ENCODE measurements around the gene HELZ2. TPM values are rescaled to one million over a fixed set of nuclear protein-coding genes. Genes with fewer than 3 reads are reported as not detected.

HELZ2 gene
- total and polyA plus RNA-seq, 2 donors (not counting 1 experiment from before 2014, with no cell fraction given): 36.3 to 52.6 TPM

DNA sequence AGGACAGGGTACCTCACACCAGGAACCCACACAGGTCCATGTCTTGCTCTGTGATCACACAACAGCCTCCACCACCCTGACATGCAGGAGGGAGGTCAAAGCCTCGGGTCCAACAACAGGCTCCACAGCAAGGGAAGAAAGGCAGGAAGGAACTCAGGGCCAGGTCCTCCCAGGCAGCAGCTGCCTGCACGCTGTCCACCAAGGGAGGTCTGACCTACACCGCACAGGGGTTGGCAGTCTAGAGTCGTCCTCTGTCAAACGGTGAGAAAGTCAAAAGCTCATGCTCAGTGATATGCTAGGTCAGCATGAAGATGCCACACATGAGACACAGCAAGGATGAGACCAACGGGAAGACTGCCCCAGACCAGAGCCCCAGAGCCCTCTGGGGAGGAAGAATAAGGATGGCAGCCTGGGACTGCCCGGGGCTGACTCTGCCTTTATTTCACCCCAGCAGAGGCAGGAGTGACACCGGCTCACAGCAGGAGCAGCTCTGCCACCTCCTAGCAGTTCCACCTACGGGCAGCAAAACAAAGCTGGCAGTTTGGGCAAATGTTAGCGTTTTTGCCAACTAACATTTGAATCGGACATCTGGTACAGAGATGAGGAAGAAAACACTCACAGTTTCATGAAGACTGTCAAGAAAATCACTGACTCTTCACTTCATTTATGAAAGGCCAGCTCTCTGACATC lies 44.4 kb upstream of the HELZ2 start:
- H3K4me3 ChIP-seq (ENCODE audit: control extremely low read depth in 1 of 5, extremely low read depth in 1 of 5, insufficient read depth in 1 of 5, low read depth in 2 of 5, low read length in 4 of 5): no peak overlapping the region
- peaks cover 34% of the 10 kb centered on the region for H4K20me1 ChIP-seq (ENCODE audit: control insufficient read depth, insufficient read depth, low read length, poor library complexity, severe bottlenecking)
- ATAC-seq (ENCODE audit: low read depth) (no peak), DNase-seq (no peak)
- peaks cover 0 to 6% of the 10 kb centered on the region in 2 donors for H3K4me1 ChIP-seq (ENCODE audit: control insufficient read depth in 2 of 2, insufficient read depth in 2 of 2, low read length in 2 of 2)
- H3K4me3 Mint-ChIP-seq: no peak overlapping the region
- H3K27me3 ChIP-seq (replicated peaks in 1 of 4; ENCODE audit: control extremely low read depth in 1 of 4, control insufficient read depth in 3 of 4, insufficient read depth in 4 of 4, low read length in 3 of 4): no peaks in the 10 kb centered on the region
- POLR2A ChIA-PET: interaction anchor here (1.1 to 1.3 kb wide), 2 partner anchors 9 to 23 kb away, joined by 5 to 6 read pairs; no protein-coding TSS in a partner anchor
- H3K27ac ChIP-seq (ENCODE audit: low read length in 2 of 2): no peak overlapping the region
- CTCF ChIA-PET: interaction anchor here (0.6 kb wide), 2 partner anchors 95 to 502 kb away, joined by 3 read pairs; no protein-coding TSS in a partner anchor
- H3K4me1 Mint-ChIP-seq: peaks cover 11% of the 10 kb centered on the region
- peaks cover 0 to 3% (median 0%) of the 10 kb centered on the region in 3 donors for H3K9me3 ChIP-seq (ENCODE audit: control extremely low read depth in 1 of 3, control insufficient read depth in 2 of 3, insufficient read depth in 1 of 3, low read length in 2 of 3)
- TF ChIP-seq EZH2 (IDR thresholded peaks at IDR 0.05; ENCODE audit: borderline replicate concordance, insufficient read depth, low read depth, low read length, poor library complexity, severe bottlenecking): no peak
- TF ChIP-seq, protein P1, sequence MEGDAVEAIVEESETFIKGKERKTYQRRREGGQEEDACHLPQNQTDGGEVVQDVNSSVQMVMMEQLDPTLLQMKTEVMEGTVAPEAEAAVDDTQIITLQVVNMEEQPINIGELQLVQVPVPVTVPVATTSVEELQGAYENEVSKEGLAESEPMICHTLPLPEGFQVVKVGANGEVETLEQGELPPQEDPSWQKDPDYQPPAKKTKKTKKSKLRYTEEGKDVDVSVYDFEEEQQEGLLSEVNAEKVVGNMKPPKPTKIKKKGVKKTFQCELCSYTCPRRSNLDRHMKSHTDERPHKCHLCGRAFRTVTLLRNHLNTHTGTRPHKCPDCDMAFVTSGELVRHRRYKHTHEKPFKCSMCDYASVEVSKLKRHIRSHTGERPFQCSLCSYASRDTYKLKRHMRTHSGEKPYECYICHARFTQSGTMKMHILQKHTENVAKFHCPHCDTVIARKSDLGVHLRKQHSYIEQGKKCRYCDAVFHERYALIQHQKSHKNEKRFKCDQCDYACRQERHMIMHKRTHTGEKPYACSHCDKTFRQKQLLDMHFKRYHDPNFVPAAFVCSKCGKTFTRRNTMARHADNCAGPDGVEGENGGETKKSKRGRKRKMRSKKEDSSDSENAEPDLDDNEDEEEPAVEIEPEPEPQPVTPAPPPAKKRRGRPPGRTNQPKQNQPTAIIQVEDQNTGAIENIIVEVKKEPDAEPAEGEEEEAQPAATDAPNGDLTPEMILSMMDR (IDR thresholded peaks at IDR 0.05): no peak
- H2AFZ ChIP-seq (ENCODE audit: insufficient read depth, low read depth, low read length, poor library complexity, severe bottlenecking): no peak overlapping the region
- no peak overlapping the region for H3K4me2 ChIP-seq (replicated peaks; ENCODE audit: low read depth, low read length, poor library complexity, severe bottlenecking)
- intact Hi-C loops (cut with micrococcal nuclease): no loop called here
- H3K9ac ChIP-seq (ENCODE audit: low read length): no peak overlapping the region
- peak overlapping the region; percentile 61 for H3K27ac Mint-ChIP-seq
- H3K36me3 ChIP-seq (replicated peaks in 1 of 2; ENCODE audit: control extremely low read depth in 1 of 2, control insufficient read depth in 1 of 2, extremely low read depth in 1 of 2, insufficient read depth in 2 of 2, low read length in 1 of 2): peaks cover 0 to 37% of the 10 kb centered on the region in 2 experiments
- no peaks in the 10 kb centered on the region for H3K9me3 Mint-ChIP-seq (ENCODE audit: insufficient read depth)
- H3K27me3 Mint-ChIP-seq: no peaks in the 10 kb centered on the region
- peaks cover 86% of the 10 kb centered on the region for H3K79me2 ChIP-seq (ENCODE audit: control insufficient read depth, insufficient read depth, low read length)
- WGBS (ENCODE audit: insufficient coverage): 97% methylated on average over 10 of the region's 11 CpGs

GRCh38 chr20:63617876-63618265 lies 43.8 kb upstream of the HELZ2 start:
- no peak overlapping the region for H3K27ac ChIP-seq (ENCODE audit: low read length in 2 of 2)
- H3K27me3 ChIP-seq (replicated peaks in 1 of 4; ENCODE audit: control extremely low read depth in 1 of 4, control insufficient read depth in 3 of 4, insufficient read depth in 4 of 4, low read length in 3 of 4): no peaks in the 10 kb centered on the region
- WGBS (ENCODE audit: insufficient coverage): 94% methylated on average over 8 of the region's 8 CpGs
- Mint-ChIP-seq H3K27ac (no peak overlapping the region), H3K4me1 (peaks cover 11% of the 10 kb centered on the region), H3K27me3 (no peaks in the 10 kb centered on the region), H3K9me3 (ENCODE audit: insufficient read depth) (no peaks in the 10 kb centered on the region), H3K4me3 (no peak overlapping the region)
- peaks cover 85% of the 10 kb centered on the region for H3K79me2 ChIP-seq (ENCODE audit: control insufficient read depth, insufficient read depth, low read length)
- peaks cover 0 to 37% of the 10 kb centered on the region in 2 experiments for H3K36me3 ChIP-seq (replicated peaks in 1 of 2; ENCODE audit: control extremely low read depth in 1 of 2, control insufficient read depth in 1 of 2, extremely low read depth in 1 of 2, insufficient read depth in 2 of 2, low read length in 1 of 2)
- ChIA-PET POLR2A (interaction anchor here (0.5 kb wide), 1 partner anchor 16 kb away, joined by 6 read pairs; no protein-coding TSS in a partner anchor), CTCF (interaction anchor here (0.5 to 0.6 kb wide), 3 partner anchors 94 to 502 kb away, joined by 3 read pairs; no protein-coding TSS in a partner anchor)
- H3K9me3 ChIP-seq (ENCODE audit: control extremely low read depth in 1 of 3, control insufficient read depth in 2 of 3, insufficient read depth in 1 of 3, low read length in 2 of 3): peaks cover 0 to 3% (median 0%) of the 10 kb centered on the region in 3 donors
- ATAC-seq (ENCODE audit: low read depth) (no peak), DNase-seq (no peak)
- H3K4me1 ChIP-seq (ENCODE audit: control insufficient read depth in 2 of 2, insufficient read depth in 2 of 2, low read length in 2 of 2): peaks cover 0 to 6% of the 10 kb centered on the region in 2 donors
- H3K4me3 ChIP-seq (ENCODE audit: control extremely low read depth in 1 of 5, extremely low read depth in 1 of 5, insufficient read depth in 1 of 5, low read depth in 2 of 5, low read length in 4 of 5): no peak overlapping the region
- intact Hi-C loops (cut with micrococcal nuclease): no loop called here
- H3K9ac ChIP-seq (ENCODE audit: low read length): no peak overlapping the region
- TF ChIP-seq, protein P1 (IDR thresholded peaks at IDR 0.05): no peak
- no peak for TF ChIP-seq EZH2 (IDR thresholded peaks at IDR 0.05; ENCODE audit: borderline replicate concordance, insufficient read depth, low read depth, low read length, poor library complexity, severe bottlenecking)
- no peak overlapping the region for H2AFZ ChIP-seq (ENCODE audit: insufficient read depth, low read depth, low read length, poor library complexity, severe bottlenecking)
- H4K20me1 ChIP-seq (ENCODE audit: control insufficient read depth, insufficient read depth, low read length, poor library complexity, severe bottlenecking): peaks cover 37% of the 10 kb centered on the region
- no peak overlapping the region for H3K4me2 ChIP-seq (replicated peaks; ENCODE audit: low read depth, low read length, poor library complexity, severe bottlenecking)
